ENCODE data around the gene ITGB7.

ITGB7 gene

DNA sequence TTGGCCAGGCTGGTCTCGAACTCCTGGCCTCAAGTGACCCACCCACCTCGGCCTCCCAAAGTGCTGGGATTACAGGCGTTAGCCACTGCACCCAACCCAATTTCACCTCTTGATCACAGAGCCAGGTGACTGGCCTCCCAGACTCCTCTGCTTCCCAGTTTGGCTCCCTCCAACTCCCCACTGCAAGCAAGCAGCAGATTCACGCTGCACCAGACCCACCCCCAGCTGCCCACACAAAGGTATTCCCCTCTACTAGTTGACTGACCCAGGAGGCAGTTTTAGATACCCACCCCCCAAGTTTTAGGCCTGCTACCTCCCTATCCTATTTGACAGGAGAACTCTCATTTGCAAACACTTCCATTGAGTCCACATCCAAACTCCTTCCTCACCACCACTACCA is 19.8 kb upstream of the ITGB7 start:
- Histone ChIP-seq H2AK5ac (ENCODE audit: low read depth, low read length) (peak overlapping the region; percentile 82), H3K23ac (ENCODE audit: low read depth, low read length, poor library complexity) (no peak overlapping the region), H2BK15ac (ENCODE audit: low read length) (no peak overlapping the region), H4K91ac (ENCODE audit: low read depth, low read length, poor library complexity) (no peak overlapping the region), H4K8ac (ENCODE audit: low read depth, low read length) (no peak overlapping the region), H3K27me3 (ENCODE audit: control insufficient read depth in 3 of 3, insufficient read depth in 3 of 3, low read depth in 1 of 3, low read length in 3 of 3) (peaks cover 0 to 47% (median 4%) of the 10 kb centered on the region in 3 experiments), H3K36me3 (replicated peaks in 1 of 2; ENCODE audit: control insufficient read depth in 2 of 2, insufficient read depth in 2 of 2, low read length in 2 of 2) (no peaks in the 10 kb centered on the region), H3K18ac (ENCODE audit: low read length) (no peak overlapping the region), H3K4me1 (ENCODE audit: control insufficient read depth in 2 of 2, insufficient read depth in 1 of 2, low read depth in 1 of 2, low read length in 2 of 2) (peaks cover 36 to 39% of the 10 kb centered on the region in 2 donors), H2BK5ac (ENCODE audit: low read length) (no peak overlapping the region), H3K27ac (replicated peaks; ENCODE audit: low read length) (no peak overlapping the region), H2BK12ac (ENCODE audit: low read length) (no peak overlapping the region), H3K14ac (ENCODE audit: low read length) (no peak overlapping the region), H3K79me1 (ENCODE audit: low read depth, low read length) (no peaks in the 10 kb centered on the region), H3K4me2 (ENCODE audit: insufficient read depth, low read length, poor library complexity, severe bottlenecking) (no peak overlapping the region), H3K4me3 (ENCODE audit: low read length in 2 of 2) (no peak overlapping the region), H3K9me3 (replicated peaks in 1 of 2; ENCODE audit: control insufficient read depth in 2 of 2, insufficient read depth in 1 of 2, low read depth in 1 of 2, low read length in 2 of 2) (no peaks in the 10 kb centered on the region), H2AFZ (ENCODE audit: low read length) (no peak overlapping the region), H3K9ac (ENCODE audit: low read depth, low read length, poor library complexity) (no peak overlapping the region), H3K4ac (ENCODE audit: low read length) (no peak overlapping the region), H2BK120ac (ENCODE audit: low read depth, low read length) (no peak overlapping the region)
- no peak for DNase-seq (ENCODE audit: low spot score)
- no CpG with 5 or more reads among the region's 4 CpGs for WGBS, 2 donors (ENCODE audit: extremely low coverage in 2 of 2, insufficient read length in 2 of 2, insufficient replicate concordance in 1 of 2)

GRCh38 chr12:53225635-53226424 is 18.8 kb upstream of the ITGB7 start:
- no peaks in the 10 kb centered on the region for H3K36me3 ChIP-seq (replicated peaks in 1 of 2; ENCODE audit: control insufficient read depth in 2 of 2, insufficient read depth in 2 of 2, low read length in 2 of 2)
- H3K27ac ChIP-seq (replicated peaks; ENCODE audit: low read length), result no peak overlapping the region
- no peaks in the 10 kb centered on the region for H3K9me3 ChIP-seq (replicated peaks in 1 of 2; ENCODE audit: control insufficient read depth in 2 of 2, insufficient read depth in 1 of 2, low read depth in 1 of 2, low read length in 2 of 2)
- no peak overlapping the region for H3K14ac ChIP-seq (ENCODE audit: low read length)
- no peak overlapping the region for H3K4me3 ChIP-seq (ENCODE audit: low read length in 2 of 2)
- H3K18ac ChIP-seq (ENCODE audit: low read length), result no peak overlapping the region
- no peak overlapping the region for H2BK12ac ChIP-seq (ENCODE audit: low read length)
- H3K79me1 ChIP-seq (ENCODE audit: low read depth, low read length), result no peaks in the 10 kb centered on the region
- H3K4ac ChIP-seq (ENCODE audit: low read length), result no peak overlapping the region
- H3K23ac ChIP-seq (ENCODE audit: low read depth, low read length, poor library complexity), result no peak overlapping the region
- no CpG with 5 or more reads among the region's 10 CpGs for WGBS, 2 donors (ENCODE audit: extremely low coverage in 2 of 2, insufficient read length in 2 of 2, insufficient replicate concordance in 1 of 2)
- H4K8ac ChIP-seq (ENCODE audit: low read depth, low read length), result no peak overlapping the region
- H2BK5ac ChIP-seq (ENCODE audit: low read length), result peak overlapping the region; percentile 7
- no peak for DNase-seq (ENCODE audit: low spot score)
- no peak overlapping the region for H3K9ac ChIP-seq (ENCODE audit: low read depth, low read length, poor library complexity)
- no peak overlapping the region for H3K4me2 ChIP-seq (ENCODE audit: insufficient read depth, low read length, poor library complexity, severe bottlenecking)
- H3K27me3 ChIP-seq (ENCODE audit: control insufficient read depth in 3 of 3, insufficient read depth in 3 of 3, low read depth in 1 of 3, low read length in 3 of 3), result peaks cover 0 to 37% (median 0%) of the 10 kb centered on the region in 3 experiments
- H3K4me1 ChIP-seq (ENCODE audit: control insufficient read depth in 2 of 2, insufficient read depth in 1 of 2, low read depth in 1 of 2, low read length in 2 of 2), result peaks cover 33 to 34% of the 10 kb centered on the region in 2 donors
- H2BK120ac ChIP-seq (ENCODE audit: low read depth, low read length), result no peak overlapping the region
- peak overlapping the region; percentile 41 for H2BK15ac ChIP-seq (ENCODE audit: low read length)
- no peak overlapping the region for H4K91ac ChIP-seq (ENCODE audit: low read depth, low read length, poor library complexity)
- H2AFZ ChIP-seq (ENCODE audit: low read length), result peak overlapping the region; percentile 11
- peak overlapping the region; percentile 53 for H2AK5ac ChIP-seq (ENCODE audit: low read depth, low read length)

GRCh38 chr12:53224897-53225634 is 18.0 kb upstream of the ITGB7 start:
- Histone ChIP-seq H3K4me2 (ENCODE audit: insufficient read depth, low read length, poor library complexity, severe bottlenecking) (no peak overlapping the region), H3K79me1 (ENCODE audit: low read depth, low read length) (no peaks in the 10 kb centered on the region), H3K14ac (ENCODE audit: low read length) (no peak overlapping the region), H2BK12ac (ENCODE audit: low read length) (peak overlapping the region; percentile 77), H4K91ac (ENCODE audit: low read depth, low read length, poor library complexity) (no peak overlapping the region), H3K36me3 (replicated peaks in 1 of 2; ENCODE audit: control insufficient read depth in 2 of 2, insufficient read depth in 2 of 2, low read length in 2 of 2) (no peaks in the 10 kb centered on the region), H3K4me3 (ENCODE audit: low read length in 2 of 2) (no peak overlapping the region), H3K4ac (ENCODE audit: low read length) (no peak overlapping the region), H3K9ac (ENCODE audit: low read depth, low read length, poor library complexity) (no peak overlapping the region), H4K8ac (ENCODE audit: low read depth, low read length) (no peak overlapping the region), H3K4me1 (ENCODE audit: control insufficient read depth in 2 of 2, insufficient read depth in 1 of 2, low read depth in 1 of 2, low read length in 2 of 2) (peaks cover 32 to 36% of the 10 kb centered on the region in 2 donors), H2AK5ac (ENCODE audit: low read depth, low read length) (peak overlapping the region; percentile 53), H2BK15ac (ENCODE audit: low read length) (peak overlapping the region; percentile 41), H3K9me3 (replicated peaks in 1 of 2; ENCODE audit: control insufficient read depth in 2 of 2, insufficient read depth in 1 of 2, low read depth in 1 of 2, low read length in 2 of 2) (no peaks in the 10 kb centered on the region), H3K27me3 (ENCODE audit: control insufficient read depth in 3 of 3, insufficient read depth in 3 of 3, low read depth in 1 of 3, low read length in 3 of 3) (peaks cover 0 to 31% (median 0%) of the 10 kb centered on the region in 3 experiments), H2AFZ (ENCODE audit: low read length) (peak overlapping the region; percentile 11), H2BK120ac (ENCODE audit: low read depth, low read length) (peak overlapping the region; percentile 29), H2BK5ac (ENCODE audit: low read length) (peak overlapping the region; percentile 7), H3K23ac (ENCODE audit: low read depth, low read length, poor library complexity) (peak overlapping the region; percentile 58), H3K27ac (replicated peaks; ENCODE audit: low read length) (no peak overlapping the region), H3K18ac (ENCODE audit: low read length) (peak overlapping the region; percentile 84)
- no peak for DNase-seq (ENCODE audit: low spot score)
- no CpG with 5 or more reads among the region's 10 CpGs for WGBS, 2 donors (ENCODE audit: extremely low coverage in 2 of 2, insufficient read length in 2 of 2, insufficient replicate concordance in 1 of 2)

All from neuronal stem cell (in vitro differentiated cells).